ENCODE results near the gene UBL4B. TPM values are rescaled to one million over a fixed set of nuclear protein-coding genes. Genes with fewer than 3 reads are reported as not detected.
A peak's percentile ranks its signal among the peaks of the same experiment; 100 is the strongest.

UBL4B gene
- total and polyA plus RNA-seq, 3 donors from 2014 or later, result 34.1 to 105 (median 95.5) TPM

DNA sequence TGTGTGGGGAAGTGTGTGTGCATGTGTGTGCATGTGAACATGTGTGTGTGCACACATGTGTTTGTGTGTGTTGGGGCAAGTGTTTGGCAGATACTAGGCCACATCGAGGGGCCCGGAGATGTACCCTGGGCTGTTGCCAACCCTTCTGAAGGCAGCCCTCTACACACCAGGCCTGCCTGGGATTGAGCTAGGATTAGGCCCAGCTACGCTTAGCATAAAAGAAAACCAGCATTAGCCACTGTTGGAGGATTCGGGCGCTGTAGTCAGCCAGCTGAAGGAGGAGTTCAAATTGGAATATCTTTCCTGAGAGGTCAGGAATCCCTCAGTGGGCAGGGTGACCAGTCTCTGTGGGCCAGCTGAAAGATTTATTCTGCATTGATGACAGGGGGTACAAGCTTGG, 31.2 kb upstream of the UBL4B start:
- intact Hi-C loops (cut with DNase I; ENCODE audit: low total_unique reads), result no loop called here
- Histone ChIP-seq H3K27ac (no peak overlapping the region), H3K27me3 (no peaks in the 10 kb centered on the region), H3K36me3 (ENCODE audit: low read depth, missing control alignments) (no peaks in the 10 kb centered on the region), H3K4me1 (peaks cover 11% of the 10 kb centered on the region), H3K4me3 (no peak overlapping the region), H3K9me3 (no peaks in the 10 kb centered on the region)
- WGBS, 2 donors, result 85 to 88% methylated on average over 5 of the region's 5 CpGs
- no peak for DNase-seq
- TF ChIP-seq, protein P1, sequence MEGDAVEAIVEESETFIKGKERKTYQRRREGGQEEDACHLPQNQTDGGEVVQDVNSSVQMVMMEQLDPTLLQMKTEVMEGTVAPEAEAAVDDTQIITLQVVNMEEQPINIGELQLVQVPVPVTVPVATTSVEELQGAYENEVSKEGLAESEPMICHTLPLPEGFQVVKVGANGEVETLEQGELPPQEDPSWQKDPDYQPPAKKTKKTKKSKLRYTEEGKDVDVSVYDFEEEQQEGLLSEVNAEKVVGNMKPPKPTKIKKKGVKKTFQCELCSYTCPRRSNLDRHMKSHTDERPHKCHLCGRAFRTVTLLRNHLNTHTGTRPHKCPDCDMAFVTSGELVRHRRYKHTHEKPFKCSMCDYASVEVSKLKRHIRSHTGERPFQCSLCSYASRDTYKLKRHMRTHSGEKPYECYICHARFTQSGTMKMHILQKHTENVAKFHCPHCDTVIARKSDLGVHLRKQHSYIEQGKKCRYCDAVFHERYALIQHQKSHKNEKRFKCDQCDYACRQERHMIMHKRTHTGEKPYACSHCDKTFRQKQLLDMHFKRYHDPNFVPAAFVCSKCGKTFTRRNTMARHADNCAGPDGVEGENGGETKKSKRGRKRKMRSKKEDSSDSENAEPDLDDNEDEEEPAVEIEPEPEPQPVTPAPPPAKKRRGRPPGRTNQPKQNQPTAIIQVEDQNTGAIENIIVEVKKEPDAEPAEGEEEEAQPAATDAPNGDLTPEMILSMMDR (IDR thresholded peaks at IDR 0.05), result no peak
- TF ChIP-seq POLR2A (IDR thresholded peaks at IDR 0.05), result no peak

DNA sequence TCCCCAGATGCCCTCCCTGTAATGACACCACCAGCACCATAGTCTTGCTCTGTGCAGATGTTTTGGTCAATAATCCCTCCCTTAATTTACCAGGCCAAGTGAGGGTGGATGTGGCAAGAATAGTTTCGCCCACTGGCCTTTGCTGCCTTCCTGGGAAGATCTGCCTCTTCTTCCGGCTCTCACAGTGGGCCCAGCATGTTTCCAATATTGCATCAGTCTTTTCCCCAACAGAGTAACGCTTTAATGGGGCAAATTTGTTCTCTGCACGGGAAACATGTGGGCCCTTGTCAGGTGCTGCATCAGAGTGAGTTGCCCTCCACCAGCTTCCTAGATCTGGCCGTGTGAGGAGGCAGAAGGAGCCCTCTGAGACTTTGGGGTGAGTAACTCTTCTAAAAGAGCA, 29.8 kb upstream of the UBL4B start:
- no peaks in the 10 kb centered on the region for H3K27me3 ChIP-seq

DNA sequence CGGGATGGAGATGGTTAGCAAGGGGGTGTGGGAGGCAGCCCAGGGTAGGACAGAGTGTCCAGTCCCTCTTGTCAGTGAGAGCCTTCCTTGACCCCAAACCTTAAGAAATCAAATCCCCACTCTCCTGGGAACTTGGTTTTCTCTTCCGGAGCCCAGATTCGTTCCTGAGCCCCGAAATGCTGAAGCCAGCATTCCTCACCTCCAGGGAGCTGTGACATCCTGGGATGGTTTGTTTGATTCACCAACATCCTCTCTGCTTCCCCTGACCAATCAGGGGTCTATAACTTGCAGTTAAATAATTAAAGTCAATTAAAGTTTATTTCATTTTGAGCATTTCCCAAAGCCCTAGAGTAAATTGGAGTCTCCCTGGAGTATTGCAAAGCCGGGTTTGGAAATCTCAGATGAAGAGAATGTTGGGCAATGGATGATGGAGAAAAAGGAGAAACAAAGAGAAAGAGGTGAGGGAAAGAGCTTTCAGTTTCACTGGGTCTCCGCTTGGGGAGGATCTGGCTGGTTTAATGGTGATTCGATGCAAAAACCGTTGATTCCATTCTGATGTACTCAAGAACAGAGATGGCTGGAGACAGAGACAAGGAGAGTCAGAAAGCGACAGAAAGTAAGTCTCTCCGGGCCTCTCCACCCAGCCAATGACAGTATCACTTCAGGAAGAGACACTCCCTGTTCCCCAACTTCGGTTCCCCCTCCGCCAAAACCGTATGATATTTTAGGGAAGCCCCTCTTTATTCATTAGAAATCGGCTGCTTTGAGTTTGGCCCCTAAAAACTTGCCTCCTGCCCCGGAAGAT, 29.0 kb upstream of the UBL4B start:
- WGBS, 2 donors, result 42 to 53% methylated on average over 15 of the region's 15 CpGs
- Histone ChIP-seq H3K4me1 (peaks cover 17% of the 10 kb centered on the region), H3K36me3 (ENCODE audit: low read depth, missing control alignments) (no peaks in the 10 kb centered on the region), H3K9me3 (no peaks in the 10 kb centered on the region), H3K4me3 (peak overlapping the region; percentile 65 to 66), H3K27me3 (no peaks in the 10 kb centered on the region), H3K27ac (peak overlapping the region in 1 of 2 donors; percentile 79)
- DNase-seq, result no peak
- TF ChIP-seq POLR2A (IDR thresholded peaks at IDR 0.05), result no peak
- TF ChIP-seq, protein P1 (IDR thresholded peaks at IDR 0.05), result no peak
- intact Hi-C loops (cut with DNase I; ENCODE audit: low total_unique reads), result no loop called here

More for the DNA sequence above, 29.8 kb upstream of the UBL4B start:
- Histone ChIP-seq H3K9me3 (no peaks in the 10 kb centered on the region), H3K27ac (no peak overlapping the region), H3K4me3 (no peak overlapping the region), H3K4me1 (peaks cover 11% of the 10 kb centered on the region), H3K36me3 (ENCODE audit: low read depth, missing control alignments) (no peaks in the 10 kb centered on the region)
- TF ChIP-seq, protein P1 (IDR thresholded peaks at IDR 0.05), result no peak
- TF ChIP-seq POLR2A (IDR thresholded peaks at IDR 0.05), result no peak
- DNase-seq, result no peak
- 76 to 86% methylated on average over 4 to 5 of the region's 5 CpGs for WGBS, 2 donors
- intact Hi-C loops (cut with DNase I; ENCODE audit: low total_unique reads), result no loop called here

DNA sequence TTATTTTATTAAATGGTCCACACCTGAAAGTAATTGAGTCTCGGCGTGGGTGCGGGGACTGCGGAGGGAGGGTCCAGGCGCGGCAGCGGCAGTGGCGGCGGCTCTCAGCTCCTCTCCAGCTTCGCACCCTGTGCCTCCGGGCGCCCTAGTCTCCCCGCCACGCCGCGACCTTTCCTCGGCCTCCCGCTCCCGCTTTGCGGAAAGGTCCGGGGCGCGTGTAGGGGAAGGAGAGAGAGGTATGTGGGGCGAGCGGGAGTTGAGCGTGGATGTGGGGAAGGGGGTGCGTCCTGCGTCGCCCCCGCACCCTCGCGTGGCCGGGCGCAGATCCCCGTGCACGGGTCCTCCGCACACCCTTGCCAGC, 28.4 kb upstream of the UBL4B start:
- H3K27me3 ChIP-seq, result no peaks in the 10 kb centered on the region
- H3K27ac ChIP-seq, result peak overlapping the region; percentile 47 to 79
- no peak for TF ChIP-seq POLR2A (IDR thresholded peaks at IDR 0.05)
- TF ChIP-seq, protein P1 (IDR thresholded peaks at IDR 0.05), result no peak
- 26 to 43% methylated on average over 37 of the region's 37 CpGs for WGBS, 2 donors
- no peak for DNase-seq
- intact Hi-C loops (cut with DNase I; ENCODE audit: low total_unique reads), result no loop called here
- H3K4me3 ChIP-seq, result peak overlapping the region; percentile 65 to 66
- no peaks in the 10 kb centered on the region for H3K36me3 ChIP-seq (ENCODE audit: low read depth, missing control alignments)
- no peaks in the 10 kb centered on the region for H3K9me3 ChIP-seq
- H3K4me1 ChIP-seq, result peaks cover 19% of the 10 kb centered on the region
